Ishikawa (cell line): ENCODE measurements around the gene PPP1R17.

ENCODE experiments used
- CREB1 ChIP-seq: IDR thresholded peaks from 2 replicates; pipeline ENCODE4 v1.6.1; 2012; ENCODE audit warnings: low read depth
- REST ChIP-seq: IDR thresholded peaks from 2 replicates; pipeline ENCODE4 v1.6.1; 2012; ENCODE audit warnings: low read depth, mild to moderate bottlenecking
- YY1 ChIP-seq: IDR thresholded peaks from 2 replicates; pipeline ENCODE4 v1.6.1; 2012; ENCODE audit warnings: low read depth
- ZBTB7A ChIP-seq: IDR thresholded peaks from 2 replicates; pipeline ENCODE4 v1.6.1; 2012; ENCODE audit warnings: low read depth

- TF ChIP-seq YY1 (no peak), REST (no peak), ZBTB7A (no peak), CREB1 (no peak)
Measured at GRCh38 chr7:31669461-31669860, 17.6 kb upstream of the PPP1R17 start.
